Measurements from ENCODE around the gene KCNH6.

KCNH6 gene

DNA sequence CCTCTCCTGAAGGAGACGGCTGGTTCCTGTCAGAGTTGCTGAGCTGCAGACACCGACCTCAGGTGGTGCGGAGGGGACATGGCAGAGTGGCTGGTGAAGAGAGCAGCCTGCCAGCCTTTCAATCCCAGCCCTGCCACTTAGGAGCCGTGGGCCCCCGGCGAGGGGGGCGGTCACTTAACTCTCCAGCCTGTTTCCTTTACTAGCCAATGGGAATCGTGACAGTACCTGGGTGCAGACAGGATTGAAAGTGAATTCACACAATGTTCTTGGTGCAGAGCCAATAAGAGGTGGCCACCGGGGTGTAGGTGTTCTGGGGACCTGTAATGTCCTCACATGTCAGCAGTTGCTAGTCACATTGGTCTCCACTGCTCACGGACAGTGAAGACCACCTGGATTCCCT is 32.8 kb upstream of the KCNH6 start:
- Histone ChIP-seq H3K4me3 (replicated peaks; ENCODE audit: insufficient read depth, low read length) (no peak overlapping the region), H3K27me3 (ENCODE audit: insufficient read depth, poor library complexity, severe bottlenecking) (no peaks in the 10 kb centered on the region), H3K27ac (replicated peaks) (no peak overlapping the region)
- TF ChIP-seq, protein P1, sequence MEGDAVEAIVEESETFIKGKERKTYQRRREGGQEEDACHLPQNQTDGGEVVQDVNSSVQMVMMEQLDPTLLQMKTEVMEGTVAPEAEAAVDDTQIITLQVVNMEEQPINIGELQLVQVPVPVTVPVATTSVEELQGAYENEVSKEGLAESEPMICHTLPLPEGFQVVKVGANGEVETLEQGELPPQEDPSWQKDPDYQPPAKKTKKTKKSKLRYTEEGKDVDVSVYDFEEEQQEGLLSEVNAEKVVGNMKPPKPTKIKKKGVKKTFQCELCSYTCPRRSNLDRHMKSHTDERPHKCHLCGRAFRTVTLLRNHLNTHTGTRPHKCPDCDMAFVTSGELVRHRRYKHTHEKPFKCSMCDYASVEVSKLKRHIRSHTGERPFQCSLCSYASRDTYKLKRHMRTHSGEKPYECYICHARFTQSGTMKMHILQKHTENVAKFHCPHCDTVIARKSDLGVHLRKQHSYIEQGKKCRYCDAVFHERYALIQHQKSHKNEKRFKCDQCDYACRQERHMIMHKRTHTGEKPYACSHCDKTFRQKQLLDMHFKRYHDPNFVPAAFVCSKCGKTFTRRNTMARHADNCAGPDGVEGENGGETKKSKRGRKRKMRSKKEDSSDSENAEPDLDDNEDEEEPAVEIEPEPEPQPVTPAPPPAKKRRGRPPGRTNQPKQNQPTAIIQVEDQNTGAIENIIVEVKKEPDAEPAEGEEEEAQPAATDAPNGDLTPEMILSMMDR (IDR thresholded peaks at IDR 0.05; ENCODE audit: insufficient read depth, low read length), result no peak
- TF ChIP-seq GABPA (IDR thresholded peaks at IDR 0.05; ENCODE audit: low read depth) (no peak), POLR2AphosphoS5 (IDR thresholded peaks at IDR 0.05; ENCODE audit: low read depth) (no peak), SPI1 (IDR thresholded peaks at IDR 0.05; ENCODE audit: borderline replicate concordance, low read depth) (no peak)
- TF ChIP-seq, protein P2, sequence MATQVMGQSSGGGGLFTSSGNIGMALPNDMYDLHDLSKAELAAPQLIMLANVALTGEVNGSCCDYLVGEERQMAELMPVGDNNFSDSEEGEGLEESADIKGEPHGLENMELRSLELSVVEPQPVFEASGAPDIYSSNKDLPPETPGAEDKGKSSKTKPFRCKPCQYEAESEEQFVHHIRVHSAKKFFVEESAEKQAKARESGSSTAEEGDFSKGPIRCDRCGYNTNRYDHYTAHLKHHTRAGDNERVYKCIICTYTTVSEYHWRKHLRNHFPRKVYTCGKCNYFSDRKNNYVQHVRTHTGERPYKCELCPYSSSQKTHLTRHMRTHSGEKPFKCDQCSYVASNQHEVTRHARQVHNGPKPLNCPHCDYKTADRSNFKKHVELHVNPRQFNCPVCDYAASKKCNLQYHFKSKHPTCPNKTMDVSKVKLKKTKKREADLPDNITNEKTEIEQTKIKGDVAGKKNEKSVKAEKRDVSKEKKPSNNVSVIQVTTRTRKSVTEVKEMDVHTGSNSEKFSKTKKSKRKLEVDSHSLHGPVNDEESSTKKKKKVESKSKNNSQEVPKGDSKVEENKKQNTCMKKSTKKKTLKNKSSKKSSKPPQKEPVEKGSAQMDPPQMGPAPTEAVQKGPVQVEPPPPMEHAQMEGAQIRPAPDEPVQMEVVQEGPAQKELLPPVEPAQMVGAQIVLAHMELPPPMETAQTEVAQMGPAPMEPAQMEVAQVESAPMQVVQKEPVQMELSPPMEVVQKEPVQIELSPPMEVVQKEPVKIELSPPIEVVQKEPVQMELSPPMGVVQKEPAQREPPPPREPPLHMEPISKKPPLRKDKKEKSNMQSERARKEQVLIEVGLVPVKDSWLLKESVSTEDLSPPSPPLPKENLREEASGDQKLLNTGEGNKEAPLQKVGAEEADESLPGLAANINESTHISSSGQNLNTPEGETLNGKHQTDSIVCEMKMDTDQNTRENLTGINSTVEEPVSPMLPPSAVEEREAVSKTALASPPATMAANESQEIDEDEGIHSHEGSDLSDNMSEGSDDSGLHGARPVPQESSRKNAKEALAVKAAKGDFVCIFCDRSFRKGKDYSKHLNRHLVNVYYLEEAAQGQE (IDR thresholded peaks at IDR 0.05; ENCODE audit: insufficient replicate concordance, low read depth), result no peak
- DNase-seq (ENCODE audit: low read depth in 1 of 2, low spot score in 1 of 2), result no peak

DNA sequence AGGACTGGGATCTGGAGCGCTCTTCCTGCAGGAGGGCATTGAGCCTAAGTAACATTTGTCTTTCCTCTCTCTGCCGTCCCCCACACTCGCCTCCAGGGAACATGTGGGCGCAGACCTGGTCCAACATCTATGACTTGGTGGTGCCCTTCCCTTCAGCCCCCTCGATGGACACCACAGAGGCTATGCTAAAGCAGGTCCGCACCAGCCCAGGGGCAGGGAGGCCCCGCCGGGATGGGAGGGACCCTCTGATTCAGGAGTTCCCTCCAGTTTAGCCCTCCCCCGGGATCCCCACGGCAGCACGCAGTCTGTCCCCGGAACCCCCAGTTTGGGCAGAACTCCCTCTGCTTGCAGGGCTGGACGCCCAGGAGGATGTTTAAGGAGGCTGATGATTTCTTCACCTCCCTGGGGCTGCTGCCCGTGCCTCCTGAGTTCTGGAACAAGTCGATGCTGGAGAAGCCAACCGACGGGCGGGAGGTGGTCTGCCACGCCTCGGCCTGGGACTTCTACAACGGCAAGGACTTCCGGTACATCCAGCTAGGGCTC is 32.2 kb upstream of the KCNH6 start:
- DNase-seq (ENCODE audit: low read depth in 1 of 2, low spot score in 1 of 2), result no peak
- Histone ChIP-seq H3K27me3 (ENCODE audit: insufficient read depth, poor library complexity, severe bottlenecking) (no peaks in the 10 kb centered on the region), H3K27ac (replicated peaks) (no peak overlapping the region), H3K4me3 (replicated peaks; ENCODE audit: insufficient read depth, low read length) (no peak overlapping the region)
- TF ChIP-seq, protein P2 (IDR thresholded peaks at IDR 0.05; ENCODE audit: insufficient replicate concordance, low read depth), result no peak
- TF ChIP-seq GABPA (IDR thresholded peaks at IDR 0.05; ENCODE audit: low read depth) (no peak), POLR2AphosphoS5 (IDR thresholded peaks at IDR 0.05; ENCODE audit: low read depth) (no peak), SPI1 (IDR thresholded peaks at IDR 0.05; ENCODE audit: borderline replicate concordance, low read depth) (no peak)
- TF ChIP-seq, protein P1 (IDR thresholded peaks at IDR 0.05; ENCODE audit: insufficient read depth, low read length), result no peak

DNA sequence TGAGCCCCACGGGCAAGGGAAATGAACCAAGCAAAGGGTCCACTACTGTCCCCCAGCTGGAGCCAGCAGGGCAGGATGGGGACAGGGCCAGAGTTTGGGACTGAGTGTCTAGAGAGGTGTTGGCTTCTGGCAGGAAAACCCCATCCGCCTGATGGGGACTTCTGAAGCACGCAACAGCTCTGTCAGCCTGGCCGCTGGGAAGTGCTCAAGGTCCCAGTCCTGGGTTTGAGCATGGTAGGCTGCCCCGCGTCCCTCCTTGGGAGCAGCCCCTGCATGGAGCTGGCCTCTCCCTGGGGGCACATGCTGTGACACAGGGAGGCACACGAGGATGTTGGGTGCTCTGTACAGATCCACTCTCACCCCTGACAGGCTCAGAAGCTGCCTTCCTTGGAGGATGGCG is 31.7 kb upstream of the KCNH6 start:
- Histone ChIP-seq H3K4me3 (replicated peaks; ENCODE audit: insufficient read depth, low read length) (no peak overlapping the region), H3K27ac (replicated peaks) (no peak overlapping the region), H3K27me3 (ENCODE audit: insufficient read depth, poor library complexity, severe bottlenecking) (no peaks in the 10 kb centered on the region)
- no peak for DNase-seq (ENCODE audit: low read depth in 1 of 2, low spot score in 1 of 2)
- TF ChIP-seq POLR2AphosphoS5 (IDR thresholded peaks at IDR 0.05; ENCODE audit: low read depth) (no peak), GABPA (IDR thresholded peaks at IDR 0.05; ENCODE audit: low read depth) (no peak), SPI1 (IDR thresholded peaks at IDR 0.05; ENCODE audit: borderline replicate concordance, low read depth) (no peak)
- TF ChIP-seq, protein P2 (IDR thresholded peaks at IDR 0.05; ENCODE audit: insufficient replicate concordance, low read depth), result no peak
- TF ChIP-seq, protein P1 (IDR thresholded peaks at IDR 0.05; ENCODE audit: insufficient read depth, low read length), result no peak

Measured in HL-60 (cell line).